Liver (tissue), 9 donors: Measurements from ENCODE around the gene KLHDC9. TPM values are rescaled to one million over a fixed set of nuclear protein-coding genes. Genes with fewer than 3 reads are reported as not detected.

Experiments used
- DNase-seq: peaks from one replicate; pipeline ENCODE4 v3.0.0-alpha.2; 2017; ENCODE audit warnings: low spot score
- H3K27ac ChIP-seq, 2 donors: one replicate each; pipeline ENCODE4 v1.7.0; 2013; ENCODE audit warnings: inconsistent platforms in 2 of 2, low read length in 2 of 2, control low read depth in 1 of 2, low read depth in 1 of 2, mild to moderate bottlenecking in 1 of 2
- H3K27me3 ChIP-seq, 4 donors: one replicate each; pipeline versions ENCODE4 v1.6.1 to v1.7.0; 2013; ENCODE audit warnings: low read length in 3 of 4, inconsistent platforms in 1 of 4, mild to moderate bottlenecking in 1 of 4, moderate library complexity in 1 of 4; ENCODE audit not compliant: control insufficient read depth in 4 of 4, insufficient read depth in 4 of 4
- H3K36me3 ChIP-seq, 4 donors: one replicate each; pipeline versions ENCODE4 v1.6.1 to v1.7.0; 2013; ENCODE audit warnings: low read length in 3 of 4, mild to moderate bottlenecking in 3 of 4, low read depth in 1 of 4, moderate library complexity in 1 of 4; ENCODE audit not compliant: control insufficient read depth in 4 of 4, insufficient read depth in 3 of 4
- H3K4me1 ChIP-seq, 4 donors: one replicate each; pipeline versions ENCODE4 v1.6.1 to v1.7.0; 2013; ENCODE audit warnings: low read length in 3 of 4, mild to moderate bottlenecking in 3 of 4, moderate library complexity in 1 of 4; ENCODE audit not compliant: control insufficient read depth in 4 of 4, insufficient read depth in 4 of 4
- H3K4me3 ChIP-seq, 3 donors: one replicate each; pipeline versions ENCODE4 v1.6.1 to v1.7.0; 2013; ENCODE audit warnings: low read length in 3 of 3, control low read depth in 1 of 3, low read depth in 1 of 3, mild to moderate bottlenecking in 1 of 3
- H3K9ac ChIP-seq, 2 donors: one replicate each; pipeline ENCODE4 v1.7.0; 2013; ENCODE audit warnings: low read length in 2 of 2, mild to moderate bottlenecking in 2 of 2, moderate library complexity in 2 of 2, control low read depth in 1 of 2, low read depth in 1 of 2
- H3K9me3 ChIP-seq, 4 donors: one replicate each; pipeline versions ENCODE4 v1.6.1 to v1.7.0; 2013; ENCODE audit warnings: low read length in 3 of 4; ENCODE audit not compliant: control insufficient read depth in 4 of 4
- ATF3 ChIP-seq: IDR thresholded peaks from 2 replicates; pipeline ENCODE4 v1.6.1; 2016; ENCODE audit warnings: antibody characterized with exemption
- CTCF ChIP-seq: fragments of 150-350 bp; IDR thresholded peaks from 2 replicates; pipeline ENCODE4 v1.5.1; 2017; ENCODE audit warnings: improper control_type of control experiment, low read depth, low read length; ENCODE audit not compliant: missing input control
- EGR1 ChIP-seq, 2 donors: IDR thresholded peaks; 2 replicates each; pipeline ENCODE4 v1.6.1; 2016 to 2018; ENCODE audit warnings: antibody characterized with exemption in 2 of 2, low read depth in 2 of 2
- FOXA1 ChIP-seq: IDR thresholded peaks from 2 replicates; pipeline ENCODE4 v1.6.1; 2016; ENCODE audit warnings: antibody characterized with exemption
- FOXA2 ChIP-seq: IDR thresholded peaks from 2 replicates; pipeline ENCODE4 v1.6.1; 2016; ENCODE audit warnings: antibody characterized with exemption
- HNF4A ChIP-seq, 2 donors: conservative IDR thresholded peaks; 2 replicates each; pipeline ENCODE4 v1.6.1; 2016; ENCODE audit warnings: antibody characterized with exemption in 2 of 2, mild to moderate bottlenecking in 2 of 2
- HNF4G ChIP-seq: IDR thresholded peaks from 2 replicates; pipeline ENCODE4 v1.6.1; 2016; ENCODE audit warnings: antibody characterized with exemption
- JUND ChIP-seq, 2 donors: IDR thresholded peaks; 2 replicates each; pipeline ENCODE4 v1.6.1; 2016; ENCODE audit warnings: antibody characterized with exemption in 2 of 2
- MAX ChIP-seq: IDR thresholded peaks from 2 replicates; pipeline ENCODE4 v1.6.1; 2016; ENCODE audit warnings: antibody characterized with exemption
- NR2F2 ChIP-seq: IDR thresholded peaks from 2 replicates; pipeline ENCODE4 v1.6.1; 2016; ENCODE audit warnings: antibody characterized with exemption
- RAD21 ChIP-seq, 2 donors: IDR thresholded peaks; 2 replicates each; pipeline ENCODE4 v1.6.1; 2016; ENCODE audit warnings: antibody characterized with exemption in 2 of 2, mild to moderate bottlenecking in 2 of 2
- REST ChIP-seq: IDR thresholded peaks from 2 replicates; pipeline ENCODE4 v1.6.1; 2016; ENCODE audit warnings: antibody characterized with exemption, mild to moderate bottlenecking
- RXRA ChIP-seq, 2 donors: IDR thresholded peaks; 2 replicates each; pipeline ENCODE4 v1.6.1; 2017 to 2018; ENCODE audit warnings: antibody characterized with exemption in 2 of 2, mild to moderate bottlenecking in 1 of 2
- SP1 ChIP-seq: IDR thresholded peaks from 2 replicates; pipeline ENCODE4 v1.6.1; 2018; ENCODE audit warnings: antibody characterized with exemption, mild to moderate bottlenecking
- TAF1 ChIP-seq: conservative IDR thresholded peaks from 2 replicates; pipeline ENCODE4 v1.6.1; 2016; ENCODE audit warnings: antibody characterized with exemption, mild to moderate bottlenecking
- YY1 ChIP-seq: IDR thresholded peaks from 2 replicates; pipeline ENCODE4 v1.6.1; 2016; ENCODE audit warnings: antibody characterized with exemption, mild to moderate bottlenecking
- ZBTB33 ChIP-seq: IDR thresholded peaks from 2 replicates; pipeline ENCODE4 v1.6.1; 2016; ENCODE audit warnings: antibody characterized with exemption
- WGBS: extraction: QIAGEN DNeasy Blood & Tissue Kit; methylation state at CpG from one replicate; pipeline ENCODE4 v1.1.7; 2013; 5-methylcytosine and 5-hydroxymethylcytosine counted together
- polyA plus RNA-seq, 2 donors: library from polyadenylated mRNA; stranded (reverse) in 1 of 2; unstranded in 1 of 2; fragments of 200-250 nt in 1 of 2; fragments of >200 nt in 1 of 2; fragmentation: Nextera tagmentation in 1 of 2; extraction: Ambion mirVana in 1 of 2; gene quantifications; one replicate each; pipeline versions ENCODE4 v1.2.1 to v1.2.3, GENCODE V29; 2013 to 2015
- total RNA-seq, 2 donors: library from RNA; depleted of rRNA; stranded (reverse); fragments of >200 nt; gene quantifications; one replicate each; pipeline ENCODE4 v1.2.3, GENCODE V29; 2014
- donor health status: healthy.
- donor health status: healthy.
- donor health status: healthy.
- donor health status: healthy.
- donor health status: healthy.

The KLHDC9 gene
- total and polyA plus RNA-seq, 4 donors: 1.9 to 3.3 (median 2.6) TPM

- WGBS: 82% methylated on average over 10 of the region's 10 CpGs
- H3K36me3 ChIP-seq: no peaks in the 10 kb centered on the region
- H3K4me3 ChIP-seq: no peak overlapping the region
- TF ChIP-seq RXRA (IDR thresholded peaks at IDR 0.05) (no peak), REST (no peak), SP1 (no peak), ZBTB33 (no peak), HNF4G (no peak), FOXA2 (no peak), ATF3 (no peak), NR2F2 (no peak), TAF1 (no peak), YY1 (no peak), JUND (IDR thresholded peaks at IDR 0.05) (no peak), EGR1 (IDR thresholded peaks at IDR 0.05; ENCODE audit: low read depth in 2 of 2) (no peak), MAX (no peak), FOXA1 (no peak), CTCF (no peak), RAD21 (IDR thresholded peaks at IDR 0.05) (no peak), HNF4A (conservative IDR thresholded peaks at IDR 0.05) (no peak)
- no peaks in the 10 kb centered on the region for H3K27me3 ChIP-seq
- H3K27ac ChIP-seq: no peak overlapping the region
- H3K9ac ChIP-seq: no peak overlapping the region
- no peaks in the 10 kb centered on the region for H3K4me1 ChIP-seq
- DNase-seq: no peak
- H3K9me3 ChIP-seq: no peaks in the 10 kb centered on the region
Measured at GRCh38 chr1:161083748-161084596, 14.2 kb upstream of the KLHDC9 start.
